Endothelial cell of umbilical vein (primary cell): ENCODE results near the gene OPRM1. TPM values are rescaled to one million over a fixed set of nuclear protein-coding genes. Genes with fewer than 3 reads are reported as not detected.

Experiments
- BruUV-seq: library from RNA; stranded (reverse); fragments of 400-500 nt; replicated peaks from 2 replicates; lab custom pipeline; 2021; lab: Mats Ljungman, UMichigan
- CTCF ChIA-PET: fragments of 300-600, 350-600 bp; sonication (Branson Sonifier 250); formaldehyde crosslinking; loops from one replicate; lab custom pipeline; 2021; ENCODE audit warnings: antibody characterized with exemption, inconsistent platforms; lab: Charles Lee
- POLR2A ChIA-PET: fragments of 300-600, 350-600 bp; sonication (Branson Sonifier 250); formaldehyde crosslinking; loops from one replicate; lab custom pipeline; 2021; ENCODE audit warnings: antibody characterized with exemption, inconsistent platforms; lab: Charles Lee
- DNase-seq: peaks from one replicate; pipeline ENCODE4 v3.0.0-alpha.2; 2011; ENCODE audit warnings: low read depth, low spot score
- FAIRE-seq: peaks from 2 replicates; lab custom pipeline; 2011; peaks lifted over from hg19 to GRCh38; lab: Jason Lieb, UNC
- H2AFZ ChIP-seq: 2 replicates; pipeline ENCODE4 v1.6.0; 2012; ENCODE audit warnings: low read depth, low read length, control low read depth, inconsistent platforms
- H3K27ac ChIP-seq: 2 replicates; pipeline ENCODE4 v1.5.1; 2011; ENCODE audit warnings: low read depth, mild to moderate bottlenecking, control low read depth, low read length, moderate library complexity; ENCODE audit not compliant: insufficient read depth
- H3K27me3 ChIP-seq, 2 experiments: 2 replicates each; pipeline versions ENCODE4 v1.6.0 to v1.6.1; 2011; ENCODE audit warnings: low read length in 2 of 2, mixed read lengths in 1 of 2; ENCODE audit not compliant: control insufficient read depth in 2 of 2, insufficient read depth in 2 of 2
- H3K36me3 ChIP-seq, 2 experiments: 2 replicates in 1 of 2; 3 replicates in 1 of 2; pipeline ENCODE4 v1.5.1; 2011; ENCODE audit warnings: low read length in 2 of 2, mild to moderate bottlenecking in 1 of 2, moderate library complexity in 1 of 2; ENCODE audit not compliant: control insufficient read depth in 2 of 2, insufficient read depth in 2 of 2; ENCODE audit errors: extremely low read depth in 1 of 2
- H3K4me1 ChIP-seq: 3 replicates; pipeline ENCODE4 v1.5.1; 2011; ENCODE audit warnings: mild to moderate bottlenecking, low read length; ENCODE audit not compliant: control insufficient read depth, insufficient read depth; ENCODE audit errors: extremely low read depth
- H3K4me2 ChIP-seq: 2 replicates; pipeline ENCODE4 v1.6.1; 2011; ENCODE audit warnings: low read length, control low read depth, mixed read lengths; ENCODE audit not compliant: insufficient read depth
- H3K4me3 ChIP-seq, 3 experiments: fragments of 200-600 bp in 1 of 3; sonication (generic), shearing (Covaris generic) in 1 of 3; replicated peaks in 1 of 3; 2 replicates each; pipeline ENCODE4 v1.5.1; 2011 to 2016; ENCODE audit warnings: control low read depth in 3 of 3, low read length in 3 of 3, mild to moderate bottlenecking in 2 of 3, inconsistent platforms in 1 of 3, low read depth in 1 of 3, moderate library complexity in 1 of 3; ENCODE audit not compliant: insufficient read depth in 1 of 3
- H3K79me2 ChIP-seq: 2 replicates; pipeline ENCODE4 v1.6.0; 2012; ENCODE audit warnings: low read length, inconsistent platforms; ENCODE audit not compliant: control insufficient read depth, insufficient read depth
- H3K9ac ChIP-seq: replicated peaks from 2 replicates; pipeline ENCODE3; 2011; ENCODE audit warnings: low read length, control low read depth; ENCODE audit not compliant: insufficient read depth; ENCODE audit errors: extremely low read depth
- H3K9me1 ChIP-seq: replicated peaks from 3 replicates; pipeline ENCODE4 v1.6.0; 2011; ENCODE audit warnings: mild to moderate bottlenecking, low read length; ENCODE audit not compliant: control insufficient read depth, insufficient read depth; ENCODE audit errors: extremely low read depth
- H3K9me3 ChIP-seq: replicated peaks from 2 replicates; pipeline ENCODE4 v1.5.1; 2012; ENCODE audit warnings: low read length, inconsistent platforms; ENCODE audit not compliant: control insufficient read depth, insufficient read depth
- H4K20me1 ChIP-seq: replicated peaks from 2 replicates; pipeline ENCODE3; 2011; ENCODE audit warnings: mild to moderate bottlenecking, low read length; ENCODE audit not compliant: control insufficient read depth, insufficient read depth; ENCODE audit errors: extremely low read depth
- CTCF ChIP-seq, 2 donors: IDR thresholded peaks; 1 replicate in 1 of 2; 2 replicates in 1 of 2; pipeline ENCODE4 v1.5.1; 2011; ENCODE audit warnings: low read length in 2 of 2, mild to moderate bottlenecking in 2 of 2, moderate library complexity in 2 of 2, control low read depth in 1 of 2, inconsistent platforms in 1 of 2, low read depth in 1 of 2; ENCODE audit not compliant: insufficient read depth in 1 of 2; ENCODE audit errors: extremely low read depth in 1 of 2
- EZH2 ChIP-seq: IDR thresholded peaks from 2 replicates; pipeline ENCODE4 v1.6.1; 2012; ENCODE audit warnings: borderline replicate concordance, low read depth, mild to moderate bottlenecking, moderate library complexity, low read length, inconsistent platforms; ENCODE audit not compliant: severe bottlenecking
- FOS ChIP-seq: IDR thresholded peaks from 2 replicates; pipeline ENCODE4 v1.6.1; 2011; ENCODE audit warnings: mild to moderate bottlenecking, low read length, moderate library complexity, borderline replicate concordance; ENCODE audit not compliant: insufficient read depth
- GATA2 ChIP-seq: IDR thresholded peaks from 2 replicates; pipeline ENCODE4 v1.7.0; 2011; ENCODE audit warnings: low read depth, mild to moderate bottlenecking, moderate library complexity, mixed read lengths, low read length; ENCODE audit not compliant: insufficient read length, insufficient read depth
- JUN ChIP-seq: IDR thresholded peaks from 2 replicates; pipeline ENCODE4 v1.6.1; 2011; ENCODE audit warnings: borderline replicate concordance, low read depth; ENCODE audit not compliant: insufficient read length, insufficient read depth
- MAX ChIP-seq: IDR thresholded peaks from 2 replicates; pipeline ENCODE4 v1.6.1; 2011; ENCODE audit not compliant: insufficient read depth, insufficient read length
- MYC ChIP-seq: IDR thresholded peaks from one replicate; pipeline ENCODE4 v1.6.1; 2011; ENCODE audit warnings: mild to moderate bottlenecking, low read depth, low read length
- POLR2A ChIP-seq: IDR thresholded peaks from 2 replicates; pipeline ENCODE4 v1.6.1; 2012; ENCODE audit warnings: low read depth, mild to moderate bottlenecking, control low read depth, low read length
- POLR2AphosphoS5 ChIP-seq: IDR thresholded peaks from 2 replicates; pipeline ENCODE4 v1.6.1; 2012; ENCODE audit warnings: low read depth, mild to moderate bottlenecking, control low read depth, low read length, moderate library complexity; ENCODE audit not compliant: insufficient read depth
- dilution Hi-C: fragments of 300-500 bp; cut with MboI; formaldehyde crosslinking; loops from one replicate; pipeline ENCODE4 v1.15.0; 2019; ENCODE audit warnings: low sequenced_read_pairs; ENCODE audit not compliant: extremely low pct_ligation_motif_present
- intact Hi-C: fragments of 100-400 bp; cut with micrococcal nuclease; formaldehyde crosslinking; loops from one replicate; pipeline ENCODE4 v1.10.0; 2022
- polyA plus RNA-seq, 4 experiments: library from polyadenylated mRNA; depleted of rRNA in 3 of 4; stranded (reverse) in 3 of 4; unstranded in 1 of 4; fragments of >200 nt; gene quantifications; 2 replicates each; pipeline versions ENCODE4 v1.2.1 to v1.2.3, GENCODE V29; 2011 to 2012; ENCODE audit warnings: missing spikeins in 1 of 4
- total RNA-seq: library from RNA; stranded (reverse); gene quantifications from 2 replicates; pipeline ENCODE4 v1.2.3, GENCODE V29; 2021

The OPRM1 gene
- total and polyA plus RNA-seq, 2 donors (not counting 3 experiments of a cell fraction or from before 2014, with no cell fraction given) = not detected

GRCh38 chr6:154295733-154296132, 256.7 kb downstream of the OPRM1 start:
- Histone ChIP-seq H3K9me1 (no peaks in the 10 kb centered on the region), H3K79me2 (no peaks in the 10 kb centered on the region), H3K4me3 (no peak overlapping the region), H3K4me2 (no peak overlapping the region), H3K36me3 (no peaks in the 10 kb centered on the region), H2AFZ (no peak overlapping the region), H3K9me3 (no peaks in the 10 kb centered on the region), H3K4me1 (peaks cover 29% of the 10 kb centered on the region), H3K9ac (no peak overlapping the region), H3K27ac (no peak overlapping the region), H4K20me1 (no peaks in the 10 kb centered on the region), H3K27me3 (no peaks in the 10 kb centered on the region)
- CTCF ChIA-PET = no interaction called here
- POLR2A ChIA-PET = interaction anchor here (0.7 kb wide), 1 partner anchor 212 kb away, joined by 3 read pairs; no protein-coding TSS in a partner anchor
- no peak for DNase-seq
- dilution Hi-C loops (no loop called here), intact Hi-C loops (no loop called here)
- TF ChIP-seq POLR2A (no peak), MAX (no peak), MYC (no peak), JUN (no peak), GATA2 (no peak), CTCF (IDR thresholded peaks at IDR 0.05; ENCODE audit: extremely low read depth in 1 of 2, insufficient read depth in 1 of 2, low read depth in 1 of 2, low read length in 2 of 2) (no peak), FOS (no peak), EZH2 (no peak), POLR2AphosphoS5 (no peak)
- BruUV-seq = no TSS peak
- FAIRE-seq = no peak
